ENCODE results near the gene PTPRU. TPM values are rescaled to one million over a fixed set of nuclear protein-coding genes. Genes with fewer than 3 reads are reported as not detected.

PTPRU gene
- total RNA-seq, 1 donor from 2014 or later = 0.24 TPM

DNA sequence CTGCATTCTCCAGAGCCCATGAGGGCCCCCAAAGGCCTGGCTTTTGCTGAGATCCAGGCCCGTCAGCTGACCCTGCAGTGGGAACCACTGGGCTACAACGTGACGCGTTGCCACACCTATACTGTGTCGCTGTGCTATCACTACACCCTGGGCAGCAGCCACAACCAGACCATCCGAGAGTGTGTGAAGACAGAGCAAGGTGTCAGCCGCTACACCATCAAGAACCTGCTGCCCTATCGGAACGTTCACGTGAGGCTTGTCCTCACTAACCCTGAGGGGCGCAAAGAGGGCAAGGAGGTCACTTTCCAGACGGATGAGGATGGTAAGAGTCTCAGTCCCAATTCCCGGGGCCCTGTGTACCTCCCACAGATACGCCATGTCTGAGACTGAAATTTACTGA is 39.1 kb downstream of the PTPRU start:
- CTCF ChIA-PET = no interaction called here
- H3K27me3 Mint-ChIP-seq = peaks cover 24% of the 10 kb centered on the region
- POLR2A ChIA-PET = no interaction called here

DNA sequence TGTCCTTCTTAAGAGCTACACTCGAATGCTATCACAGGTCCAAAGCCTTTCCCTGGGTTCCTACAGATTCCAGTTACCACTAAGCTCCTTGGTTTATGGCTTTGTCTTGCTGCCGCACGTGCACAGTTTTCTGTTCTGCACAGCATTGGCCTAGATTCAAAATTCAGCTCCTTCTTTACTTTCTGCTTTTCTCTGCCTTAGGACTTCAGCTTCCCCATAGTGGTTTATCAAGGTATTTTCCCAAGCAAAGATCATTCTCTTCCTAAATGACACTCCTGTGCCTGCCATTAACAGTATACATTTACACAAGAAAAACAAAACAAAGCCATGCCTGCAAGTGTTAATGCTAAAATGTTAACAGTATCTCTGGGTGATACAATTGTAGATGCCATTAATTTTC is 41.8 kb downstream of the PTPRU start:
- CTCF ChIA-PET = no interaction called here

More for the DNA sequence above, 39.1 kb downstream of the PTPRU start:
- TF ChIP-seq, protein P1, sequence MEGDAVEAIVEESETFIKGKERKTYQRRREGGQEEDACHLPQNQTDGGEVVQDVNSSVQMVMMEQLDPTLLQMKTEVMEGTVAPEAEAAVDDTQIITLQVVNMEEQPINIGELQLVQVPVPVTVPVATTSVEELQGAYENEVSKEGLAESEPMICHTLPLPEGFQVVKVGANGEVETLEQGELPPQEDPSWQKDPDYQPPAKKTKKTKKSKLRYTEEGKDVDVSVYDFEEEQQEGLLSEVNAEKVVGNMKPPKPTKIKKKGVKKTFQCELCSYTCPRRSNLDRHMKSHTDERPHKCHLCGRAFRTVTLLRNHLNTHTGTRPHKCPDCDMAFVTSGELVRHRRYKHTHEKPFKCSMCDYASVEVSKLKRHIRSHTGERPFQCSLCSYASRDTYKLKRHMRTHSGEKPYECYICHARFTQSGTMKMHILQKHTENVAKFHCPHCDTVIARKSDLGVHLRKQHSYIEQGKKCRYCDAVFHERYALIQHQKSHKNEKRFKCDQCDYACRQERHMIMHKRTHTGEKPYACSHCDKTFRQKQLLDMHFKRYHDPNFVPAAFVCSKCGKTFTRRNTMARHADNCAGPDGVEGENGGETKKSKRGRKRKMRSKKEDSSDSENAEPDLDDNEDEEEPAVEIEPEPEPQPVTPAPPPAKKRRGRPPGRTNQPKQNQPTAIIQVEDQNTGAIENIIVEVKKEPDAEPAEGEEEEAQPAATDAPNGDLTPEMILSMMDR (IDR thresholded peaks at IDR 0.05) = no peak
- ATAC-seq (ENCODE audit: low read depth) = no peak
- H3K9me3 Mint-ChIP-seq = peaks cover 2% of the 10 kb centered on the region
- intact Hi-C loops (cut with micrococcal nuclease) = no loop called here
- no peak overlapping the region for H3K4me3 Mint-ChIP-seq
- H3K4me1 Mint-ChIP-seq = no peaks in the 10 kb centered on the region
- H3K36me3 Mint-ChIP-seq (ENCODE audit: low read depth) = no peaks in the 10 kb centered on the region
- DNase-seq = no peak
- H3K27ac Mint-ChIP-seq = no peak overlapping the region

DNA sequence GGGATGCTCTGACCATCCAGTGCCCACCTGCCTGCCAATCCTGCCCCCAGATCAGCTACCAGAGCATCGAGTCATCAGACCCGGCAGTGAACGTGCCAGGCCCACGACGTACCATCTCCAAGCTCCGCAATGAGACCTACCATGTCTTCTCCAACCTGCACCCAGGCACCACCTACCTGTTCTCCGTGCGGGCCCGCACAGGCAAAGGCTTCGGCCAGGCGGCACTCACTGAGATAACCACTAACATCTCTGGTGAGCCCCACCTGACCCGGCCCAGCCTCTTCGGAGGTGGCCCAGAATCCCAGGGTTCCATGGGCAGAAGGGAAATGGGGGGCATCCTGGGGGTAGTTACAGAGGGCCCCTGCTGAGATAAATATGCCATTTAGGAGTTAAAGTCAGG is 43.1 kb downstream of the PTPRU start:
- intact Hi-C loops (cut with micrococcal nuclease) = no loop called here
- TF ChIP-seq, protein P1 (IDR thresholded peaks at IDR 0.05) = no peak
- ATAC-seq (ENCODE audit: low read depth) (no peak), DNase-seq (no peak)
- POLR2A ChIA-PET = no interaction called here
- CTCF ChIA-PET = no interaction called here
- Mint-ChIP-seq H3K4me1 (peaks cover 6% of the 10 kb centered on the region), H3K4me3 (no peak overlapping the region), H3K27me3 (no peaks in the 10 kb centered on the region), H3K36me3 (ENCODE audit: low read depth) (no peaks in the 10 kb centered on the region), H3K9me3 (peaks cover 2% of the 10 kb centered on the region), H3K27ac (no peak overlapping the region)

More for the DNA sequence above, 41.8 kb downstream of the PTPRU start:
- ATAC-seq (ENCODE audit: low read depth) (no peak), DNase-seq (no peak)
- Mint-ChIP-seq H3K27me3 (peaks cover 3% of the 10 kb centered on the region), H3K4me1 (no peaks in the 10 kb centered on the region), H3K36me3 (ENCODE audit: low read depth) (no peaks in the 10 kb centered on the region), H3K27ac (no peak overlapping the region), H3K4me3 (no peak overlapping the region), H3K9me3 (peaks cover 2% of the 10 kb centered on the region)
- intact Hi-C loops (cut with micrococcal nuclease) = no loop called here
- TF ChIP-seq, protein P1 (IDR thresholded peaks at IDR 0.05) = no peak
- POLR2A ChIA-PET = no interaction called here

DNA sequence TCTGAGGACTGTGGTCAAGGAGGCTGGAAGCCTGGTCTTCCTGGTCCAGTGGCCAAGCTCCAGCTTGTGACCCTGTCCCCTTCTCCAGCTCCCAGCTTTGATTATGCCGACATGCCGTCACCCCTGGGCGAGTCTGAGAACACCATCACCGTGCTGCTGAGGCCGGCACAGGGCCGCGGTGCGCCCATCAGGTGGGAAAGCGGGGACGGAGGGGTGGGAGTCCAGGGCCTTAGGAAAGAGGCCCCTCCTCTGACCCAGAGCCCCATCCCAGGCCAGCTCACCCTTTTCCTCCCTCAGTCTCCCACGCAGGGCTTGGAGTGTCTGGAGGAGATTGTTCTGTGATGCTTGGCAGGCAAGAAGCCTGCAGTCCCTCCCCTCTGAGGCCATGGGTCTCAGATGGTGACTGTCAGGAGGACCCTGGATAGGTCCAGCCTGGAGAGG is 43.6 kb downstream of the PTPRU start:
- intact Hi-C loops (cut with micrococcal nuclease) = no loop called here
- H3K27ac Mint-ChIP-seq = no peak overlapping the region
- H3K27me3 Mint-ChIP-seq = no peaks in the 10 kb centered on the region
- no peaks in the 10 kb centered on the region for H3K36me3 Mint-ChIP-seq (ENCODE audit: low read depth)
- ChIA-PET CTCF (no interaction called here), POLR2A (no interaction called here)
- ATAC-seq (ENCODE audit: low read depth) (no peak), DNase-seq (no peak)
- peaks cover 6% of the 10 kb centered on the region for H3K4me1 Mint-ChIP-seq
- H3K9me3 Mint-ChIP-seq = peaks cover 2% of the 10 kb centered on the region
- TF ChIP-seq, protein P1 (IDR thresholded peaks at IDR 0.05) = no peak
- no peak overlapping the region for H3K4me3 Mint-ChIP-seq

DNA sequence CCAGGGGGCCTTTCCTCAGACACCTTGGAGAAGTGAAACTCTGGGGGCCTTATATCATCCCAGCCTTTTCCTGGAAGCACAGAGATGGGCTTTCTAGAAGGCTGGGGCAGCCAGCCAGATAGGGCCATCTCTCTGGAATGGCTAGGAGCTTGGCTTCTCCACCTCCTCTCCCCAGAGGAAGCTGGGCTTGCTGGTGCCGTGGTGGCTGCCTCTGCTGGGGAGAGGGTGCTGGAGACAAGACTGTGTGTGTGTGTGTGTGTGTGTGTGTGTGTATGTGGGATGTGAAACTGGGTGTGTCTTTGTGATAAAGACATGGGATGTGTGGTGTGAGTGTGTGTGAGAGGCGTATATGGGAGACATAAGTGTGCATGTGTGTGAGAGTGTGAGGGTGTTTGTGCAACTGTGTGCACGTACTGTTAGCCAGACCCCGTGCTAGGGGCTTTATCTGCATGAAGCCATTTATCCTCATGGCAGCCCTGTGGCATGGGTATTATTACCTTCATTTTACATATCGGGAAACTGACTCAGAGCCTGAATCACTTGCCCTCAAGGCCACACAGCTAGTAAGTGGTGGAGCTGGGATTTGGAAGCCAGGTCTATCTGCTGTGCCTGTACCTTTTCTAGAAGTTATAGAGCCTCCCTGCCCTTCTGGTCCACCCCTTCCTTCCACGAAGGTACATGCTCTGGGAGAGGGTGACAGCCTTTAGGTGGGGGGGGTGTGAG is 44.2 kb downstream of the PTPRU start:
- H3K27me3 Mint-ChIP-seq = no peaks in the 10 kb centered on the region
- POLR2A ChIA-PET = no interaction called here

More for the DNA sequence above, 44.2 kb downstream of the PTPRU start:
- H3K4me3 Mint-ChIP-seq = no peak overlapping the region
- DNase-seq (no peak), ATAC-seq (ENCODE audit: low read depth) (no peak)
- H3K27ac Mint-ChIP-seq = no peak overlapping the region
- H3K36me3 Mint-ChIP-seq (ENCODE audit: low read depth) = no peaks in the 10 kb centered on the region
- CTCF ChIA-PET = no interaction called here
- intact Hi-C loops (cut with micrococcal nuclease) = no loop called here
- H3K9me3 Mint-ChIP-seq = peaks cover 2% of the 10 kb centered on the region
- peaks cover 6% of the 10 kb centered on the region for H3K4me1 Mint-ChIP-seq
- TF ChIP-seq, protein P1 (IDR thresholded peaks at IDR 0.05) = no peak

All from activated B cell treated with CpG ODN at 0.5 μM for 24 hours (primary cell).